Type B pancreatic cell (in vitro differentiated cells): ENCODE results near the gene NFYB. TPM values are rescaled to one million over a fixed set of nuclear protein-coding genes. Genes with fewer than 3 reads are reported as not detected.
"Not testable (repeated sequence)": the region's sequence is repeated elsewhere in the genome, so short reads cannot be mapped to it uniquely, and the experiment has no call there.

Experiments used
- DNase-seq: peaks from one replicate; pipeline ENCODE4 v3.0.0; 2021; ENCODE audit warnings: mixed read lengths; ENCODE audit not compliant: unreplicated experiment; ENCODE audit errors: extremely low spot score
- H3K27ac Mint-ChIP-seq: 2 replicates; pipeline ENCODE4 v1.8.0; 2021; ENCODE audit warnings: mild to moderate bottlenecking, mixed read lengths
- H3K27me3 Mint-ChIP-seq: 2 replicates; pipeline ENCODE4 v1.8.0; 2021; ENCODE audit warnings: mixed read lengths
- H3K36me3 Mint-ChIP-seq: 2 replicates; pipeline ENCODE4 v1.8.0; 2021; ENCODE audit warnings: mixed read lengths
- H3K4me1 Mint-ChIP-seq: one replicate; pipeline ENCODE4 v1.8.0; 2021; ENCODE audit warnings: mixed read lengths; ENCODE audit not compliant: unreplicated experiment
- H3K4me3 Mint-ChIP-seq: 2 replicates; pipeline ENCODE4 v1.8.0; 2021; ENCODE audit warnings: mild to moderate bottlenecking, mixed read lengths
- H3K9me3 Mint-ChIP-seq: 2 replicates; pipeline ENCODE4 v1.8.0; 2021; ENCODE audit warnings: mixed read lengths
- total RNA-seq: library from RNA; stranded (reverse); gene quantifications from 2 replicates; pipeline ENCODE4 v1.2.1, GENCODE V29; 2021; ENCODE audit warnings: low replicate concordance
- TF ChIP-seq, protein P1 (sequence below): fragments of 200-600 bp; sonication (generic); conservative IDR thresholded peaks from 2 replicates; pipeline ENCODE4 v1.5.0; 2021; ENCODE audit warnings: antibody characterized with exemption, mild to moderate bottlenecking

The NFYB gene
- total RNA-seq, 1 donor from 2014 or later = 36.4 TPM

DNA sequence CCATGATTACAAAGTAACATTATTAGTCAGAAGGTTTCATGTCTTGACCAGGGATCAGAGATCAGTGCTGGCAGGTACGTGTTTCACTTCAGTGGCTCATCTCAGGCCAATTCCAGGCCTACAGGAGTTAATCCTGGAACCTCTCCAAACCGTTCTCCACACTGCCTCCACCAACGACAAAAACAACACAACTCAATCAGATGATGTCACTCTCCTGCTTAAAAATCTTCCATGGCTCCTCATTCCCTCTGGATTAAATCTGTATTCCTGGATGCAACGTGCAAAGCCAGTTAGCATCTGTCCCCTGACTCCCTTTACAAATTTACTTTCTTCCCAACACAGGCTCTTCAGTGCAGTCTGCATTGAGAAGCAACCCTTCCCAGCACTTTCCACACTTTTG lies 43.3 kb upstream of the NFYB start:
- DNase-seq = no peak
- Mint-ChIP-seq H3K27ac (no peak overlapping the region), H3K4me3 (no peak overlapping the region), H3K9me3 (peaks cover 10% of the 10 kb centered on the region), H3K4me1 (peaks cover 12% of the 10 kb centered on the region), H3K27me3 (peaks cover 6% of the 10 kb centered on the region), H3K36me3 (no peaks in the 10 kb centered on the region)
- TF ChIP-seq, protein P1, sequence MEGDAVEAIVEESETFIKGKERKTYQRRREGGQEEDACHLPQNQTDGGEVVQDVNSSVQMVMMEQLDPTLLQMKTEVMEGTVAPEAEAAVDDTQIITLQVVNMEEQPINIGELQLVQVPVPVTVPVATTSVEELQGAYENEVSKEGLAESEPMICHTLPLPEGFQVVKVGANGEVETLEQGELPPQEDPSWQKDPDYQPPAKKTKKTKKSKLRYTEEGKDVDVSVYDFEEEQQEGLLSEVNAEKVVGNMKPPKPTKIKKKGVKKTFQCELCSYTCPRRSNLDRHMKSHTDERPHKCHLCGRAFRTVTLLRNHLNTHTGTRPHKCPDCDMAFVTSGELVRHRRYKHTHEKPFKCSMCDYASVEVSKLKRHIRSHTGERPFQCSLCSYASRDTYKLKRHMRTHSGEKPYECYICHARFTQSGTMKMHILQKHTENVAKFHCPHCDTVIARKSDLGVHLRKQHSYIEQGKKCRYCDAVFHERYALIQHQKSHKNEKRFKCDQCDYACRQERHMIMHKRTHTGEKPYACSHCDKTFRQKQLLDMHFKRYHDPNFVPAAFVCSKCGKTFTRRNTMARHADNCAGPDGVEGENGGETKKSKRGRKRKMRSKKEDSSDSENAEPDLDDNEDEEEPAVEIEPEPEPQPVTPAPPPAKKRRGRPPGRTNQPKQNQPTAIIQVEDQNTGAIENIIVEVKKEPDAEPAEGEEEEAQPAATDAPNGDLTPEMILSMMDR = no peak

DNA sequence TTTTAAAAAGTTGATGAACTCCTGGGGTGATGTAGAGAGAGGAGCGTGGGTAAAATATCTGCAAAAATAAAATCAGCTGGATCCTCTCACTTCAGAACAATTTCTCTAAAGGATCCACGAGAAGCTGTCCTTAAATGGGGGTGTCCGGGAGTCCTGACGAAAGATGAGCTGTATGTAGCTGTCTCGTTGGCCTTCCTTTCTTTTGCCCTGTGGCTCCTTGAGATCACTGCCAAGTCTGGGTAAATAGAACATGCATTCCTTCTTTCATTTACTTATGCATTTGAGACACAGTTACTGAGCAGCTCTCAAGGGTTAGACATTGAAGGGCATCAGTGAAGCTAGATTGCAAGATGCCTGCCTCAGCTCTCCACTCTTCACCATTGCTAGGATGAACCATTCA lies 42.4 kb upstream of the NFYB start:
- no peak overlapping the region for H3K27ac Mint-ChIP-seq
- peaks cover 12% of the 10 kb centered on the region for H3K4me1 Mint-ChIP-seq
- no peak overlapping the region for H3K4me3 Mint-ChIP-seq
- H3K27me3 Mint-ChIP-seq = peaks cover 6% of the 10 kb centered on the region
- TF ChIP-seq, protein P1 = no peak
- DNase-seq = peak; percentile 11
- no peaks in the 10 kb centered on the region for H3K36me3 Mint-ChIP-seq
- peaks cover 7% of the 10 kb centered on the region for H3K9me3 Mint-ChIP-seq

GRCh38 chr12:104177663-104178501 lies 39.9 kb upstream of the NFYB start:
- H3K9me3 Mint-ChIP-seq = no peaks in the 10 kb centered on the region
- TF ChIP-seq, protein P1 = no peak
- peaks cover 12% of the 10 kb centered on the region for H3K4me1 Mint-ChIP-seq
- peak overlapping the region; percentile 22 for H3K27ac Mint-ChIP-seq
- peaks cover 6% of the 10 kb centered on the region for H3K27me3 Mint-ChIP-seq
- H3K36me3 Mint-ChIP-seq = no peaks in the 10 kb centered on the region
- no peak overlapping the region for H3K4me3 Mint-ChIP-seq
- peak; percentile 32 for DNase-seq

DNA sequence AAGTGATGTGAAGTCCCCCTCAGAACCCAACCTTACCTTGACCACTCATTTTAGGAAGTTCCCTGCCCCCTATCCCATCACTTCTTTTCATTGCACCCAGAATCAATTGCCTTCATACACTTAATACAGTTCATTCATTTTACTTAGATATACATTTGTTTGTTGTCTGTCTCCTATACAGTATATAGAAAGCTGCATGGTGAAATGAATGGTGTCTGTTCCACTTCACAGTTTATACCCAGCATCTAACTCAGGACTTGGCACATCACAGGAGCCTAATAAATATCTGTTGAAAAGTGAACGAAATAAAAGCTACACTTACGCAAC lies 39.3 kb upstream of the NFYB start:
- TF ChIP-seq, protein P1 = no peak

GRCh38 chr12:104175726-104176247 lies 37.8 kb upstream of the NFYB start:
- TF ChIP-seq, protein P1 = no peak
- Mint-ChIP-seq H3K9me3 (no peaks in the 10 kb centered on the region), H3K4me3 (no peak overlapping the region), H3K27ac (no peak overlapping the region), H3K4me1 (peaks cover 12% of the 10 kb centered on the region), H3K27me3 (peaks cover 6% of the 10 kb centered on the region), H3K36me3 (no peaks in the 10 kb centered on the region)
- peak; percentile 18 for DNase-seq

More for the DNA sequence above, 39.3 kb upstream of the NFYB start:
- Mint-ChIP-seq H3K4me3 (no peak overlapping the region), H3K27ac (no peak overlapping the region), H3K4me1 (peaks cover 12% of the 10 kb centered on the region), H3K36me3 (no peaks in the 10 kb centered on the region), H3K27me3 (peaks cover 6% of the 10 kb centered on the region), H3K9me3 (no peaks in the 10 kb centered on the region)
- DNase-seq = no peak

DNA sequence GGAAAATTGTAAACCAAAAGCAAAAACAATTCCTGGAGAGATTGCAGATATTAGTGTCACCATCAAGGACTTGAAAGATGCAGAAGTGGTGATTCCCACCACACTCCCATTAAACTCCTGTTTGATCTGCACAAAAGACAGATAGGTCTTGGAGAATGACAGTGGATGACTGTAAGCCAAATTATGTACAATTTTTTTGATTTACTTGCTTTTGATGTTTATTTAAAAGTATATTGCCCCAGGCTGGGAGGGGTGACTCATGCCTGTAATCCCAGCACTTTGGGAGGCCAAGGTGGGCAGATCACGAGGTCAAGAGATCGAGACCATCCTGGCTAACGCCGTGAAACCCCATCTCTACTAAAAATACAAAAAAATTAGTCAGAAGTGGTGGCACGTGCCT lies 35.8 kb upstream of the NFYB start:
- H3K27me3 Mint-ChIP-seq, H3K36me3 Mint-ChIP-seq, H3K9me3 Mint-ChIP-seq, H3K27ac Mint-ChIP-seq, H3K4me3 Mint-ChIP-seq: not testable (repeated sequence)
- H3K4me1 Mint-ChIP-seq = peaks cover 12% of the 10 kb centered on the region
- DNase-seq = peak; percentile 16
